ENCODE data around the gene KCNIP4.

DNA sequence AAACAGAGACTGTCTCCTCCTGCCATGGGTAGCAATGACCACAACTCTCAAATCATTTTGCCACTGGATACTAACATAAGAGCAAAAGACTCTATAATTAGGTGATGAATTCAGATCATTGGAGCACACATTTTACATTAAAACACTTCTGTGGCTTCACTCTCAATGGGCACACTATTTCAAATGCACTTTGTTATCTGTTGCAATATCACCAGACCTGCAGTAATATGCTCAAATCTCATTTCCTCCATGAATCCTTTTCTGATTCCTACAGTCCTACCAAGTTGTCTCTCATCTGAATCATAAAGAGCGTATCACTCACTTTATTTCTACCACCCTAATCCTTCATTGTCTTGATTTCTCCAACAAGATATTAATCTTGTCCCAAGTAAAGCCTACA lies 302.8 kb downstream of the KCNIP4 start:
- TF ChIP-seq CTCF (IDR thresholded peaks at IDR 0.05) (no peak), POLR2A (IDR thresholded peaks at IDR 0.05) (no peak)
